Hippocampal formation (tissue), 2 donors: ENCODE measurements around the gene BBLN.
"Not testable (repeated sequence)": the region's sequence is repeated elsewhere in the genome, so short reads cannot be mapped to it uniquely, and the experiment has no call there.

Experiments used
- DNase-seq, 2 donors: peaks; one replicate each; lab custom pipeline; 2025; lab: John Stamatoyannopoulos, UW

The BBLN gene

GRCh38 chr9:128159784-128160602, at the start of gene BBLN:
Gene BBLN (plus strand): TSS chr9:128160265. CDS start chr9:128160408, 143 bp downstream.
- DNase-seq: peak; percentile 89 to 96

- not testable (repeated sequence) for DNase-seq
Measured at GRCh38 chr9:128111726-128112125, 48.3 kb upstream of the BBLN start.

DNA sequence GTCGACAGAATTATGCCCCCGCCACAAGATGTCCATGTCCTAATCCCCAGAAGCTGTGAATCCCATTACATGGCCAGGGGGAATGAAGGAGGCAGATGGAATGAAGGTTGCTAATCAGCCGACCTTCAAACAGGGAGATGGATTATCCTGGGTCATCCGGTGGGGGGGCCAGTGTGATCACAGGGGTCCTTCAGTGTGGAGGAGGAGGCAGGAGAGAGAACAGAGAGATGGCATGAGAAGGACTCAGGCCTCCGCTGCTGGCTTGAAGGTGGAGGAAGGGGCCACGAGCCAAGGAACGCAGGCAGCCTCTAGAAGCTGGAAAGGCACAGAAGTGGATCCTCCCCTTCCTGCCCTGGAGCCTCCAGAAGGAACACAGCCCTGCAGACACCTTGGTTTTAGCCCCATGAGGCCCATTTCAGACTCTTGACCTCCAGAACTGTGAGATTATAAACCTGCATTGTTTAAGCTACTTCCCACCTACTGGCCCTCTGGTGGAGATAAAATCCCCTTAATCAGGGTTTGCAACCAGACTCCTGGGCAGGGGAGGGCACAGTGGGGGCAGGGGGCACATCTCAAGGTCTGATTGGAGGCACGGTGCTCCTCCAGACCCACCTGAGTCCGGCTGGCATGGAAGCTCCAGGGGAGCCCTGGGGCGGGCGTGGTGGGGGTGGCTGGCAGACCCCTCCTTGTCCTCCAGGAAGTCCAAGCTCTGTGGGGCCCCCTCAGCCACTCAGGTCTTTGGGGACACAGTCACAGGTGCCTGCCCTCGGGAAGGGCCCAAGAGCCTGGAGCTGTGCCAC, 46.3 kb upstream of the BBLN start:
- no peak for DNase-seq

GRCh38 chr9:128114326-128115186, 45.5 kb upstream of the BBLN start:
- DNase-seq: no peak

DNA sequence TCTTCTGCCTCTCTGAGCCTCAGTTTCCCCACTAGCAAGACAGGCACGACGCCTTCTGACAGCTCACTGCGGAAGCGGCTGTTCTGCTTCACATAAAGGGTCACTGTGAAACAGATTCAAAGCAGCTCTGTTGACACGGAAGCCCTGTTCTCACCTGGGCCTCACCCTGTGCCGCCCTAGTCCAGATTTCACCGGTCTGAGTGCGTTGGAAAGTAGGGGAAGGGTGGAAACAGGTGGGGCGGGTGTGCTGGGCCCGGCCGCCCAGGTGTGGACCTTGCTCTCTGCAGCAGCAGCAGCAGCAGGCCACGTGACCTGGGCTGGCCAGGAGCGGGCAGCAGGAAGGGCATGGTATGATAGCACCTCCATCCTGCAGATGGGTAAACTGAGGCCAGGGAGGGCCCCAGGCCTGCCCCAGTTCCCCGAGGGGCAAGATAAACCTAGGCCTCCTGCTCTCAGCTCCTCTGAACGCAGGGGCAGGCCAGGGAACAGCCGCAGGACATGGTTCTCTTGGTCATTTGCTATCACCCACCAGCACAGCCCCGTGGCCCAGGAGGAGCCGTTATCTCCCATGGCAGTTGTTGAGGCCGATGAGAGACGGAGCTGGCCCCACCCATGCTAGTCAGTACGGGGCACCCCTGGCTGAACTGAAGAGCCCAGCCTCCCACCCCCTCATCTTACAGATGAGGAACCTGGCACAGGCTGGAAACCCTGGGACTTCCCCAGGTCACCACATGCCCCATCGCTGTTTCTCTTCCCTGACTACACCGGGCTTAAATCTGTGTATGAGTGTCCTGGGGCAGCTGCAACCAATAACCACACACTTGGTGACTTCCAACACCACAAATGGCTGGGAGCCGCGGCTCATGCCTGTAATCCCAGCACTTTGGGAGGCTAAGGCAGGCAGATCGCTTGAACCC, 44.6 kb upstream of the BBLN start:
- no peak for DNase-seq

DNA sequence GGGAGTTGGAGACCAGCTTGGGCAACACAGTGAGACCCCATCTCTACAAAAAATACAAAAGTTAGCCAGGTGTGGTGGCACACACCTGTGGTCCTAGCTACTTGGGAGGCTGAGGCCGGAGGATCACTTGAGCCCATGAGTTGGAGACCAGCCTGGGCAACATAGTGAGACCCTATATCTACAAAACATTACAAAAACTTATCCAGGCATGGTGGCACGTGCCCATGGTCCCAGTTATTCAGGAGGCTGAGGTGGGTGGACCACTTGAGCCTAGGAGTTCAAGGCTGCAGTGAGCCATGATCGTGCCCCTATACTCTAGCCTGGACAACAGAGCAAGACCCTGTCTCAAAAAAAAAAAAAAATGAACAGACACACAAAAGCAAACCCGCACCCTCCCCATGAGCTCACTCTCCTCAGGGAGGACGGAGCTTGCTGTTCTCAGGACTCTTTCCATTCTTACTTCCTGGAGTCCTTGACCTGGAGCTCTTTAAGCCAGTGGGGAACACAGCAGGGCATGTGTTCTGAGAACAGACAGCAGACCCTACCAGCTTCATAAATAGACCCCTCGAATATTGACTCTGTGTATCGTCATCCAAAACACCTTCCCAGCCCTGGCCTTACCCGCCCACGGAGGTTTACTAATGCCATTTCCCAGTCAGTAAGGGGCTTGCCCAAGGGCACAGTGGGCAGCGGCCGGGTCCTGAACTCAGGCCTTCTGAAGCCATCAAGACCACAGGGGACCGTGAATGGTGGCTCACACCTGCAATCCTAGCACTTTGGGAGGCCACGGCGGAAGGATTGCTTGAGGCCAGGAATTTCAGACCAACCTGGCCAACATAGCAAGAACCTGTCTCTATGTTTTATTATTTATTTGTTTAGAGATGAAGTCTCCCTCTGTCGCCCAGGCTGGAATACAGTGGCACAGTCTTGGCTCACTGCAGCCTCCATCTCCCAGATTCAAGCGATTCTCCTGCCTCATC, 43.7 kb upstream of the BBLN start:
- DNase-seq: no peak

GRCh38 chr9:128117613-128118471, 42.2 kb upstream of the BBLN start:
- DNase-seq: peak; percentile 57 to 90

- DNase-seq: no peak
Measured at GRCh38 chr9:128118472-128118857, 41.6 kb upstream of the BBLN start.

DNA sequence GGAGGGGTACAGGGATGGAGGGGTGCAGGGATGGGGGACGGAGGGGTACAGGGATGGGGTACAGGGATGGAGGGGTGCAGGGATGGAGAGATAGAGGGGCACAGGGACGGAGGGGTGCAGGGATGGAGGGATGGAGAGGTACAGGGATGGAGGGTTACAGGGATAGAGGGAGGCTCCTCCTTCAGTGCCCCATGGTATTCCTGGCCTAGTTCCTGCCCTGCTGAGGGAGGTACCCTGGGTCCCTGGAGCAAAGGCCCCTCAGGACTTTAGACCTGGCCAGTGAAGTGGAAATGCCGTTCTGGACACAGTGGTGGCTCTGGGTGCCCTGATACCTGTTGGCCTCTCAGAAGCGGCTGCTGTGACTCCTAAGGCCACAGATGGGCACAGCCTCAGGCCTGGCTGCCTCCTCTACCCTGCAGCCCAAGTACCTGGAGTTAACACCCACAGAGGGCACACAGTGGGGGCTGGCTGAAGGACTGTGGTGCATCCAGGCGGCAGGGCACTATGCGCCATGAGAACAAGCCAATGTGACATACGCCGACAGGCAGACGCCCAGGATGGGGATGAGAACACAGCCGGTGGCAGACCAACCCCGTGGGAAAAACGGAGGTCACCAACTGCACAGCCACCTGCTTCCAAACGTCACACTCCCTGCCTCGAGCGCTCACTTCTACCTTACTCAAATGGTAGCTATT, 40.9 kb upstream of the BBLN start:
- no peak for DNase-seq

DNA sequence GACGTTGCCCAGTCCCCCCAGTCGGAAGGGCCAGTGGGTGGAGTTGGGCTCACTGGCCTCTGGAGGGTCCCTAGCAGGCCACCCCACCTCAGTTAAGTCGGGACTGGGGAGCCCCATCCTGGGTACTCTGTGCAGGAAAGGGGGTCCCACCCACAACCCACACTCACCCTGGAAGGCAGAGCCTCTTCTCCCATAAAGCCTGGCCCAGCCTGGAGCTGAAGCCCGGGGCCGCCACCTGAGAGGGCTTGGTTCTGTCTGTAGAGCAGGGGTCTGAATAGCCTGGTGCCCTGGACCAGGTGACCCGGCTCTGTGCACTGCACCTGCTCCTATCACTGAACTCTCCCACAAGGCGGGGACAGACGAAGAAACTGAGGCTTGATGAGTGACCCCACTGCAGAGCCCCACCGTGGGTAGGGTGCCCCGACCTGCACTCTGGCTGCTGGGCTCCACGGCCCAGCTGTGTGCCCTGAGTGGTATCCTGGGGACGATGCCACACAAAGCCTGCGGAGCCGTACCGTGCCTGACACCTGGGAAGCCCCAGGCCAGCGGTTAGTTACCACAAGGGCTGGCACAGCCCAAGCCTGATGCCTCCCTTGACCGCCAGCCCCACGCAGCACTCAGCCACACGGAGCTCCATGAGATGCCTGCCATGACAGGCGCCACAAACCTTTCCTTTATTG, 39.9 kb upstream of the BBLN start:
- DNase-seq: no peak

DNA sequence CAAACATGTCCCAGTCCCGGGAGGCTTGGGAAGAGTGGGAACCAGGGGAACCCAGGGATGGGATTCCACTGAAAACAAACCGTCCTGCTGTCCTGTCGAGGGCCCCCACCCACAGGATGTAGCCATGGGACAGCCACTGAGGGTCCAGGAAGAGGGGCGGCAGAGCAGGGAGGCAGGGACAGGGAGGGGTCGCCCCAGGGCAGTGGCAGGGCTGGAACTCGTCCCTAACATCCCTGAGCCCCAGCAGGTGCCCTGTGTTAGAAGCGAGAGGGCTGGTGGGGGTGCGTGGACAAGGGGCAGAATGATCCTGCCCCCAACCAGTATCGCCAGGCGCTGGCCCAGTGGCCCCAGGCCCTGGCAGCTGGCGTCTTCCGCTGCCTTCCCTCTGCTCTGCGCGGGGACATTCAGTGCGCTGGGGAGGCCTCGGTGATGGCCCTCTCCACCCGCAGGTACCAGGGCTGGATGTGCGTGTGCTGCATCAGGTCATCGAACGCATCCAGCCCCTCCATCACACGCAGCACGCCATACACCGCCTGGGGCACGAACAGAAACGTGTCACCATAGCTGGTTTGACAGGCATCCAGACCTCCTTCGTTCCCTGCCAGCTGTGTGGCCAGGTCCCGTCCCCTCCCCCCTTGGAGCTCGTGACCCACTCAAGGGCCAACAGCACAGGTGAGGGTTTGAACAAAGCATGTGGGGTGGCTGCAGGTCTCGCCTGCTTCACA, 39.2 kb upstream of the BBLN start:
- DNase-seq: no peak

- DNase-seq: no peak
Measured at GRCh38 chr9:128121466-128121810, 38.6 kb upstream of the BBLN start.

GRCh38 chr9:128121924-128122808, 37.9 kb upstream of the BBLN start:
- no peak for DNase-seq

DNA sequence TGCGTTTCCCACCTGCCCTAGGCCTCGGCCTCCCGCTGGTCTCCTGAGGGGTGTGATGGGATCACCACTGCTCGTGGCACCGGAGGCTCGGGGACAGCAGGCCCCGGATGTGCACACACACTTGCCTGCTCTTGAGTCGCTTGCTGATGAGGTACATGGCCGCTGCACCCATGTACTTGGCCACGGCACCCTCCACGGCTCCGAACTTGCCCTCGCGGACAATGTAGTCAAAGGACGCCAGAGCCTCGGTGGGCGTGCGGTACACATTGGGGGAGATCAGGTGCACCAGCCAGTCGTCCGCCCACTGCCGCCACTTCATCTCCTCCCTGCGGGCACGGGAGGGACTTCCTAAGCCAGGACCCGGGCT, 37.3 kb upstream of the BBLN start:
- no peak for DNase-seq

DNA sequence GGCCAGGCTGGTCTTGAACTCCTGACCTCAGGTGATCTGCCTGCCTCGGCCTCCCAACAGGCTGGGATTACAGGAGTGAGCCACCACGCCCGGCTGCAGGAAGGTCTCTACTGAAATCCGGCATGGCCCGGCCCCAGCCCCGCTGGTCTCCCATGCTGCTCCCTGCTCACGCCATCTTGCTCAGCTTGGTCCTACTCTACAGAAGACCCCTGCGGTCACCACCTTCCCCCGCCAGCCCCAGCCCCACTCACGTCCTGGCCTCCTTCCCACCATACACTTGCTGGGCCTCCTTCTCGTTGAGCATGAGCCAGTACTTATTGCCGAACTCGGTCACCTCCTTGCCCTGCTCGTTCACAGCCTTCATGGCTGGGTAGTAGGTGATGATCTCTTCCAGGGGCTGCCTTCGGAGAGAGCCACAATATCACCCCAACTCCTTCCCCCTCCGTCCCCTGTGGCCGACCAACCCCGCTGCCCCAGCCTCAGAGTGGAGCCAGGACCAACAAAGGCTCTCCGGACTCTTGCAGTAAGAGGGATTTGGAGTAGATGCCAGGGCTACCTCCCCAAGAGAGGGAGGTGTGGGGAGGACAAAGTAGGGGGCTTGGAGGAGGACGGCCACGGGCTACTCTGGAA, 36.5 kb upstream of the BBLN start:
- no peak for DNase-seq

DNA sequence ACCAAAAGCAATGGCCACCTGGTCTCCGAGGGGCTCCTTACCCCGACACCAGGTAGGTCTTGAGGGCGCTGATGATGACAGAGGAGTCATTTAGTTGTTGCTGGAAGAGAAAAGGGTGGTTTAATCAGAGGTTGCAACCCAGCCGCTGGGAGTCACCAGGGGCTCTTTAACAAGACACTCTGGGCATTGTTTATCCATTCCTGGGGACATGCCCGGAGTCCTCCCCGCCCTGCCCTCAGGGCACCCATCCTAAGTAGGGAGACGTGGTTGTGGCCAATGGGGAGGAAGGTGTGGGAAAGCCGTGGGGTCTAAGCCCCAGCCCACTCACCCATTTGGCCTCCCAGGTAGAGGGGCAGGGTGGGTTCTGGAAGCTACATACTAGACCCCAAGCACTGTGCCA, 35.6 kb upstream of the BBLN start:
- no peak for DNase-seq
